ENCODE results near the gene SESN2.
"Not testable (repeated sequence)": the region's sequence is repeated elsewhere in the genome, so short reads cannot be mapped to it uniquely, and the experiment has no call there.

DNA sequence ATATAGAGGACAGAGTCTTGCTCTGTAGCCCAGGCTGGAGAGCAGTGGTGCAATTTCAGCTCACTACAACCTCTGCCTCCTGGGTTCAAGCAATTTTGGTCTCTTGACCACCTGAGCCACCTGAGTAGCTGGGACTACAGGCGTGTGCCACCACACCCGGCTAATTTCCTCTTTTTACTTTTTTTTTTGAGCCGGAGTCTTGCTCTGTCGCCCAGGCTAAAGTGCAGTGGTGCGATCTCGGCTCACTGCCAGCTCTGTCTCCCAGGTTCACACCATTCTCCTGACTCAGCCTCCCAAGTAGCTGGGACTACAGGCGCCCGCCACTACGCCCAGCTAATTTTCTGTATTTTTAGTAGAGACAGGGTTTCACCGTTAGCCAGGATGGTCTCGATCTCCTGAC is 68.1 kb downstream of the SESN2 start:
- TF ChIP-seq, protein P1, sequence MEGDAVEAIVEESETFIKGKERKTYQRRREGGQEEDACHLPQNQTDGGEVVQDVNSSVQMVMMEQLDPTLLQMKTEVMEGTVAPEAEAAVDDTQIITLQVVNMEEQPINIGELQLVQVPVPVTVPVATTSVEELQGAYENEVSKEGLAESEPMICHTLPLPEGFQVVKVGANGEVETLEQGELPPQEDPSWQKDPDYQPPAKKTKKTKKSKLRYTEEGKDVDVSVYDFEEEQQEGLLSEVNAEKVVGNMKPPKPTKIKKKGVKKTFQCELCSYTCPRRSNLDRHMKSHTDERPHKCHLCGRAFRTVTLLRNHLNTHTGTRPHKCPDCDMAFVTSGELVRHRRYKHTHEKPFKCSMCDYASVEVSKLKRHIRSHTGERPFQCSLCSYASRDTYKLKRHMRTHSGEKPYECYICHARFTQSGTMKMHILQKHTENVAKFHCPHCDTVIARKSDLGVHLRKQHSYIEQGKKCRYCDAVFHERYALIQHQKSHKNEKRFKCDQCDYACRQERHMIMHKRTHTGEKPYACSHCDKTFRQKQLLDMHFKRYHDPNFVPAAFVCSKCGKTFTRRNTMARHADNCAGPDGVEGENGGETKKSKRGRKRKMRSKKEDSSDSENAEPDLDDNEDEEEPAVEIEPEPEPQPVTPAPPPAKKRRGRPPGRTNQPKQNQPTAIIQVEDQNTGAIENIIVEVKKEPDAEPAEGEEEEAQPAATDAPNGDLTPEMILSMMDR (IDR thresholded peaks at IDR 0.05): not testable (repeated sequence)
- not testable (repeated sequence) for TF ChIP-seq POLR2A, POLR2AphosphoS5 (IDR thresholded peaks at IDR 0.05)

Measured in prostate gland (tissue), 2 donors.